GM21825 (cell line): ENCODE results near the gene SOHLH2.

Experiments used
- ATAC-seq: cut with Tn5 transposase; IDR thresholded peaks from one replicate; pipeline ENCODE4 v1.9.1; 2021; ENCODE audit warnings: mild to moderate bottlenecking, moderate library complexity; ENCODE audit not compliant: unreplicated experiment

The SOHLH2 gene

GRCh38 chr13:36188441-36188840 is 25.9 kb downstream of the SOHLH2 start:
- no peak for ATAC-seq

GRCh38 chr13:36183901-36184300 is 30.5 kb downstream of the SOHLH2 start:
- ATAC-seq = no peak

GRCh38 chr13:36175621-36176020 is 38.7 kb downstream of the SOHLH2 start:
- ATAC-seq = no peak

GRCh38 chr13:36174923-36175322 is 39.4 kb downstream of the SOHLH2 start:
- ATAC-seq = no peak

GRCh38 chr13:36173571-36174322 is 40.6 kb downstream of the SOHLH2 start:
- no peak for ATAC-seq

GRCh38 chr13:36166046-36166445 is 48.3 kb downstream of the SOHLH2 start:
- ATAC-seq = no peak

GRCh38 chr13:36163809-36164308 is 50.5 kb downstream of the SOHLH2 start:
- ATAC-seq = no peak

- ATAC-seq = no peak
Measured at GRCh38 chr13:36163286-36163685, 51.1 kb downstream of the SOHLH2 start.

- ATAC-seq = no peak
Measured at GRCh38 chr13:36160297-36160696, 54.1 kb downstream of the SOHLH2 start.

- no peak for ATAC-seq
Measured at GRCh38 chr13:36158611-36159010, 55.7 kb downstream of the SOHLH2 start.

- no peak for ATAC-seq
Measured at GRCh38 chr13:36157480-36157879, 56.9 kb downstream of the SOHLH2 start.

GRCh38 chr13:36154567-36155291 is 59.6 kb downstream of the SOHLH2 start:
- no peak for ATAC-seq

- ATAC-seq = no peak
Measured at GRCh38 chr13:36151591-36151990, 62.8 kb downstream of the SOHLH2 start.

GRCh38 chr13:36148446-36148845 is 65.9 kb downstream of the SOHLH2 start:
- ATAC-seq = no peak

GRCh38 chr13:36147330-36147729 is 67.0 kb downstream of the SOHLH2 start:
- ATAC-seq = no peak

- ATAC-seq = no peak
Measured at GRCh38 chr13:36146511-36147269, 67.7 kb downstream of the SOHLH2 start.

- no peak for ATAC-seq
Measured at GRCh38 chr13:36143738-36144137, 70.6 kb downstream of the SOHLH2 start.

- no peak for ATAC-seq
Measured at GRCh38 chr13:36142735-36143134, 71.6 kb downstream of the SOHLH2 start.

GRCh38 chr13:36135876-36136275 is 78.5 kb downstream of the SOHLH2 start:
- no peak for ATAC-seq

- no peak for ATAC-seq
Measured at GRCh38 chr13:36134632-36135031, 79.7 kb downstream of the SOHLH2 start.

GRCh38 chr13:36133950-36134626 is 80.3 kb downstream of the SOHLH2 start:
- no peak for ATAC-seq
